ENCODE measurements around the gene NUP107.

Gene NUP107

DNA sequence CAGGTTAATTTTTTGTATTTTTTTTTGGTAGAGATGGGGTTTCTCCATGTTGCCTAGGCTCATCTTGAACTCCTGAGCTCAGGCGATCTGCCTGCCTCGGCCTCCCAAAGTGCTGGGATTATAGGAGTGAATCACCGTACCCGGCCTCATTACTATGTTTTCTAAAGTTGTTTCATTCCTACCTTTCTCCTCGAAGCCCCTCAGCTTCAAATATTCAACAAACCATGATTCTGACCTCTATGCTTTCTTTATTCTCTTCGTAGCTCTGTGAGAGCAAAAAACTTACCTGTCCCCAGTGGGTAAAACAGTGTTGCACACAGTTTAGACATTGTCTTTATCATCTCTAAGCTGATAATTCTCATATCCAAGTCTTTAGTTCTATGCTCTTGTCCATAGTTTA, 95.0 kb downstream of the NUP107 start:
- no peak overlapping the region for H3K4me3 ChIP-seq (ENCODE audit: low read length)
- DNase-seq (ENCODE audit: low read depth): no peak
- TF ChIP-seq, protein P1, sequence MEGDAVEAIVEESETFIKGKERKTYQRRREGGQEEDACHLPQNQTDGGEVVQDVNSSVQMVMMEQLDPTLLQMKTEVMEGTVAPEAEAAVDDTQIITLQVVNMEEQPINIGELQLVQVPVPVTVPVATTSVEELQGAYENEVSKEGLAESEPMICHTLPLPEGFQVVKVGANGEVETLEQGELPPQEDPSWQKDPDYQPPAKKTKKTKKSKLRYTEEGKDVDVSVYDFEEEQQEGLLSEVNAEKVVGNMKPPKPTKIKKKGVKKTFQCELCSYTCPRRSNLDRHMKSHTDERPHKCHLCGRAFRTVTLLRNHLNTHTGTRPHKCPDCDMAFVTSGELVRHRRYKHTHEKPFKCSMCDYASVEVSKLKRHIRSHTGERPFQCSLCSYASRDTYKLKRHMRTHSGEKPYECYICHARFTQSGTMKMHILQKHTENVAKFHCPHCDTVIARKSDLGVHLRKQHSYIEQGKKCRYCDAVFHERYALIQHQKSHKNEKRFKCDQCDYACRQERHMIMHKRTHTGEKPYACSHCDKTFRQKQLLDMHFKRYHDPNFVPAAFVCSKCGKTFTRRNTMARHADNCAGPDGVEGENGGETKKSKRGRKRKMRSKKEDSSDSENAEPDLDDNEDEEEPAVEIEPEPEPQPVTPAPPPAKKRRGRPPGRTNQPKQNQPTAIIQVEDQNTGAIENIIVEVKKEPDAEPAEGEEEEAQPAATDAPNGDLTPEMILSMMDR (conservative IDR thresholded peaks at IDR 0.05; ENCODE audit: low read length): no peak

DNA sequence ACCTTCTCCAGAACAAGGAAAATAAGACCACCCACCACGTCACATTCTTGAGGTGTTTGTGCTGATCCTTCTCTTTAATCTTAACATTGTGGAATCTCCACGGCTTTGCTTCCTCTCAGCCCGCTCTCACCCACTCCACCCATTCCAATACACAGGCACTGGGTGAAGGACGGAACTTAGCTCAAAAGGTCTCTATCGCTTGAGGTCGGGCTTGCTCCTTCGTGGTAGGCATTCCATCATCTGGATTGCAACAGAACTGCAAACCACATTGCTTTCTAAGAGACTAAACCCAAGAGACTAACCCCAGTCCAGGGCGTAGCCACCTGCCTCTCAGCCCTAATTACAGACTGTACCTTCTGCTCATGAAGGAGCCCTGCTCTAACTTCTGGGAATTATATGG, 97.2 kb downstream of the NUP107 start:
- TF ChIP-seq, protein P1 (conservative IDR thresholded peaks at IDR 0.05; ENCODE audit: low read length): no peak
- DNase-seq (ENCODE audit: low read depth): peak; percentile 16
- no peak overlapping the region for H3K4me3 ChIP-seq (ENCODE audit: low read length)

DNA sequence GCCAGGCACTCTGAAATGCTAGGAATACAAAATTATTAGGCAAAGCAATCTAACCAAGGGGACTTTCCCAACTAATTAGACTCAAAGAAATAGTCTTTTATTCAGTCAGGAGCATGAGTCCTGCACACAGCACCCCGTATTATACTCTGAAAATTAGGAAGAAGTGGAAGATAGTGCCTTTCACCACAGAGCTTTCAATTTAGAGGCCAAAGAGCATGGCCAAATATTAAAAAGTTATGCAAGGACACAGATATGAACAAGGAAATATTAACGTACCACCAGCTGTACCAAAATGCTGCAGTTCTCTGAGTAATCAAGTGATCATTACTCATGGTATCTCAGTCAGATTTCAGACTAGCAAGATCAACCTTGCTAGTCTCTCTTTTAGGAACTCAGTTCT, 98.6 kb downstream of the NUP107 start:
- H3K4me3 ChIP-seq (ENCODE audit: low read length): no peak overlapping the region
- TF ChIP-seq, protein P1 (conservative IDR thresholded peaks at IDR 0.05; ENCODE audit: low read length): no peak
- DNase-seq (ENCODE audit: low read depth): no peak

DNA sequence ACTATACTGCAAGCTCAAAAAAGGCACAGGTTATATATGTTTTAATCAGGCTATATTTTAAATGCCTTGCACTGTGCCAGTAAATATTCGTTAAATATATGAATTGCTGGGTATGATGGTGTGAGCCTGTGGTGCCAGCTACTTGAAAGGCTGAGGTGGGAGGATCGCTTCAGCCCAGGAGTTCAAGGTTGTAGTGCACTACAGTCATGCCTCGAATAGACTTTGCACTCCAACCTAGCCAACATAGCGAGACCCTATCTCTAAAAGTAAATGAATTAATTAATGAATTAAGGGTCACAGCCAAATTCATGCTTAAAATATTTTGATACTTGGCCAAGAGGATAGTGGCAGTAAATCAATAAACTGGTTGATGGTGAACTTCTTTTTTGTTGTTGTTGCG, 99.0 kb downstream of the NUP107 start:
- TF ChIP-seq, protein P1 (conservative IDR thresholded peaks at IDR 0.05; ENCODE audit: low read length): no peak

DNA sequence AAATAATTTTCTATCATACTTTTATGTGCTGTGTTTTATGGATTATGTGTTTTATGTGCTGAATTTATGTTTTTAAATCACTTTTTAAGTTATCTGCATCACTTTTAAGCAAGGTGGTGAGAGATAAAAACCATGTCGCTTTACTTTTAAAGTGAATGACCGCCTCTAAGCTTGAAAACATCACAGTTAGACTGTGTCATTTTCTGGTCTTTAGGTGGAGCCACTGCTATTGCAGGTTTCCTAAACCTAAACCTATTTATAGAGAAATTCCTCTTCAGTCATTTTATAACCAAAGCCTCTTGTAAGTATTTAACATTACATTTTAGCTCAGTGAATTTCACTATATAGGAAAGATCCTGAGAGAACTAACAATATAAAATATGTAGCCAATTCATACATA, 100.2 kb downstream of the NUP107 start:
- no peak overlapping the region for H3K4me3 ChIP-seq (ENCODE audit: low read length)
- no peak for DNase-seq (ENCODE audit: low read depth)
- TF ChIP-seq, protein P1 (conservative IDR thresholded peaks at IDR 0.05; ENCODE audit: low read length): no peak

More for the DNA sequence above, 99.0 kb downstream of the NUP107 start:
- no peak for DNase-seq (ENCODE audit: low read depth)
- H3K4me3 ChIP-seq (ENCODE audit: low read length): no peak overlapping the region

DNA sequence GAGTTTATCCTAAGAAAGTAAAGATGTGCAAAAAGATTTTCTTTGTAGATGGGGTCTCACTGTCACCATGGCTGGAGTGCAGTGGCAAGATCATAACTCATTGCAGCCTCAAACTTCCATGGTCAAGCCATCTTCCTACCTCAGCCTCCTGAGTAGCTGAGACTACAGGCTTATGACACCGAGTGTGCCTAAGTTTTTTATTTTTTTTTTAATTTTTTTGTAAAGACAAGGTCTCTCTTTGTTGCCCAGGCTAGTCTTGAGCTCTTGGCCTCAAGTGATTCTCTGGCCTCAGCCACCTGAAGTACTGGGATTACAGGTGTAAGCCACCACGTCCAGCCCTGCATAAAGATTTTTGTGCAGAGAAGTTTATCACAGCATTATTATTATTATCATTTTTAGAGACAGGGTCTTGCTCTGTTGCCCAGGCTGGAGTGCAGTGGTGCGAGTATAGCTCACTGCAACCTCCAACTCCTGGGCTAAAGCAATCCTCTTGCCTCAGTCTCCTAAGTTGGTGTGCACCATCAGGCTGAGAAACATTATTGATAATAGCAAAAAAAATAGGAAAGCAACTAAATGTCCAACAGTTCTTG, 101.9 kb downstream of the NUP107 start:
- H3K4me3 ChIP-seq (ENCODE audit: low read length): no peak overlapping the region
- DNase-seq (ENCODE audit: low read depth): no peak
- TF ChIP-seq, protein P1 (conservative IDR thresholded peaks at IDR 0.05; ENCODE audit: low read length): no peak

DNA sequence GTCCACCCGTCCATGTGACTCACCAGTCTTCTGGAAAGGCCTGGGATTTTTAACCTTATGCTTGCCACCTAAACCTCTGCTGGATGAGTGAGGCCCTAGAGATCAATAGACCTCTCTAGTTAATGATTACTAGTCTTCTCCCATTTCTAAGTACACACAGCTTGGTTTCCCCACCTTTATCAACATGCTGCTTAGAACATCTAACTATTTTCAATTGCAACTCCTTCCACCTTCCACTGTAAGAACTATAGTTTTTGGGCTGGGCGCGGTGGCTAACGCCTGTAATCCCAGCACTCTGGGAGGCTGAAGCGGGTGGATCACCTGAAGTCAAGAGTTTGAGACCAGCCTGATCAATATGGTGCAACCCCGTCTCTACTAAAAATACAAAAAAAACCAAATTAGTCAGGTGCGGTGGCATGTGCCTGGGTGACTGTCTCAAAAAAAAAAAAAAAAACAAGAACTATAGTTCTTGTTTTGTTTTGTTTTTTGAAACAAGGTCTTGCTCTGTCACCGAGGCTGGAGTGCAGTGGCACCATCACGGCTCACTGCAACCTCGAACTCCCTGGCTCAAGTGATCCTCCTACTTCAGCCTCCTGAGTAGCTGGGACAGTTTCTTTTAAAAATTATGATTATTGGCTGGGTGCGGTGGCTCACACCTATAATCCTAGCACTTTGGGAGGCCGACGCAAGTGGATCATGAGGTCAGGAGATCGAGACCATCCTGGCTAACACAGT, 102.5 kb downstream of the NUP107 start:
- no peak for DNase-seq (ENCODE audit: low read depth)
- H3K4me3 ChIP-seq (ENCODE audit: low read length): no peak overlapping the region
- TF ChIP-seq, protein P1 (conservative IDR thresholded peaks at IDR 0.05; ENCODE audit: low read length): no peak
